H9 (cell line): ENCODE results near the gene AMBN. TPM values are rescaled to one million over a fixed set of nuclear protein-coding genes. Genes with fewer than 3 reads are reported as not detected.

Source experiments
- DNase-seq: peaks from one replicate; pipeline ENCODE4 v3.0.0-alpha.2; 2017
- H2AFZ ChIP-seq: one replicate; pipeline ENCODE4 v1.6.1; 2013; ENCODE audit warnings: mild to moderate bottlenecking, low read length, control low read depth, moderate library complexity
- H2AK5ac ChIP-seq: 2 replicates; pipeline ENCODE4 v1.6.1; 2013; ENCODE audit warnings: low read length, control low read depth, mixed read lengths; ENCODE audit not compliant: insufficient read length
- H2BK120ac ChIP-seq: one replicate; pipeline ENCODE4 v1.6.1; 2013; ENCODE audit warnings: low read depth, mild to moderate bottlenecking, low read length, control low read depth, inconsistent platforms; ENCODE audit not compliant: poor library complexity, severe bottlenecking
- H2BK12ac ChIP-seq: 2 replicates; pipeline ENCODE4 v1.6.1; 2013; ENCODE audit warnings: low read length, control low read depth, mixed read lengths, low read depth; ENCODE audit not compliant: insufficient read length
- H2BK15ac ChIP-seq: 2 replicates; pipeline ENCODE4 v1.6.1; 2013; ENCODE audit warnings: low read depth, low read length, control low read depth
- H2BK20ac ChIP-seq: one replicate; pipeline ENCODE4 v1.6.1; 2013; ENCODE audit warnings: low read depth, mild to moderate bottlenecking, low read length, control low read depth, inconsistent platforms; ENCODE audit not compliant: poor library complexity, severe bottlenecking
- H2BK5ac ChIP-seq: 2 replicates; pipeline ENCODE4 v1.6.1; 2013; ENCODE audit warnings: low read length, control low read depth, mixed read lengths; ENCODE audit not compliant: insufficient read length
- H3K14ac ChIP-seq: 2 replicates; pipeline ENCODE4 v1.6.1; 2013; ENCODE audit warnings: low read length, control low read depth; ENCODE audit not compliant: insufficient read depth
- H3K18ac ChIP-seq: 2 replicates; pipeline ENCODE4 v1.6.1; 2013; ENCODE audit warnings: low read depth, mild to moderate bottlenecking, mixed read lengths, low read length, control low read depth; ENCODE audit not compliant: insufficient read length
- H3K23ac ChIP-seq: 2 replicates; pipeline ENCODE4 v1.6.1; 2013; ENCODE audit warnings: low read length, control low read depth, mixed read lengths, low read depth; ENCODE audit not compliant: insufficient read length
- H3K23me2 ChIP-seq: 2 replicates; pipeline ENCODE4 v1.6.1; 2013; ENCODE audit warnings: low read depth, mild to moderate bottlenecking, mixed read lengths, low read length, control low read depth; ENCODE audit not compliant: insufficient read length, poor library complexity, severe bottlenecking
- H3K27ac ChIP-seq: 2 replicates; pipeline ENCODE4 v1.5.1; 2013; ENCODE audit warnings: low read length, control low read depth, mixed read lengths, low read depth; ENCODE audit not compliant: insufficient read length
- H3K27me3 ChIP-seq: 2 replicates; pipeline ENCODE4 v1.6.1; 2013; ENCODE audit warnings: low read length, control low read depth, inconsistent platforms; ENCODE audit not compliant: insufficient read depth
- H3K4ac ChIP-seq: 2 replicates; pipeline ENCODE4 v1.6.1; 2013; ENCODE audit warnings: low read depth, mild to moderate bottlenecking, control low read depth, inconsistent platforms, low read length, moderate library complexity
- H3K4me1 ChIP-seq: 2 replicates; pipeline ENCODE4 v1.6.1; 2013; ENCODE audit warnings: low read length, control low read depth, inconsistent platforms; ENCODE audit not compliant: insufficient read depth
- H3K4me2 ChIP-seq: 2 replicates; pipeline ENCODE4 v1.6.1; 2013; ENCODE audit warnings: low read length, control low read depth, mixed read lengths; ENCODE audit not compliant: insufficient read length, insufficient read depth
- H3K56ac ChIP-seq: 2 replicates; pipeline ENCODE4 v1.6.1; 2013; ENCODE audit warnings: low read depth, mild to moderate bottlenecking, mixed read lengths, low read length, control low read depth; ENCODE audit not compliant: insufficient read length
- H3K79me1 ChIP-seq: 2 replicates; pipeline ENCODE4 v1.6.1; 2013; ENCODE audit warnings: low read depth, mild to moderate bottlenecking, moderate library complexity, low read length, control low read depth, inconsistent platforms; ENCODE audit not compliant: insufficient read depth, poor library complexity, severe bottlenecking
- H3K79me2 ChIP-seq: 2 replicates; pipeline ENCODE4 v1.6.1; 2013; ENCODE audit warnings: low read length, control low read depth, inconsistent platforms; ENCODE audit not compliant: insufficient read depth
- H3K9ac ChIP-seq: 2 replicates; pipeline ENCODE4 v1.6.1; 2013; ENCODE audit warnings: low read length, control low read depth, mixed read lengths; ENCODE audit not compliant: insufficient read length; ENCODE audit errors: extremely low read depth
- H3K9me3 ChIP-seq: one replicate; pipeline ENCODE4 v1.6.1; 2013; ENCODE audit warnings: low read depth, low read length, inconsistent platforms; ENCODE audit not compliant: control insufficient read depth
- H3T11ph ChIP-seq: one replicate; pipeline ENCODE4 v1.6.1; 2013; ENCODE audit warnings: mild to moderate bottlenecking, low read length, control low read depth, inconsistent platforms
- H4K20me1 ChIP-seq: one replicate; pipeline ENCODE4 v1.6.1; 2013; ENCODE audit not compliant: control insufficient read depth, insufficient read length, insufficient read depth
- H4K5ac ChIP-seq: 2 replicates; pipeline ENCODE4 v1.6.1; 2013; ENCODE audit warnings: low read depth, mild to moderate bottlenecking, mixed read lengths, low read length, control low read depth; ENCODE audit not compliant: insufficient read length
- H4K8ac ChIP-seq: replicated peaks from 2 replicates; pipeline ENCODE4 v1.6.1; 2013; ENCODE audit warnings: low read length, control low read depth, mixed read lengths, low read depth; ENCODE audit not compliant: insufficient read length
- H4K91ac ChIP-seq: 2 replicates; pipeline ENCODE4 v1.6.1; 2013; ENCODE audit warnings: low read depth, mild to moderate bottlenecking, moderate library complexity, mixed read lengths, low read length, control low read depth; ENCODE audit not compliant: insufficient read length
- H3K27ac Mint-ChIP-seq, 3 experiments: 2 replicates in 2 of 3; 3 replicates in 1 of 3; pipeline ENCODE4 v1.8.0; 2020 to 2021; ENCODE audit warnings: mixed read lengths in 3 of 3, mild to moderate bottlenecking in 1 of 3, moderate library complexity in 1 of 3
- H3K27me3 Mint-ChIP-seq: 2 replicates; pipeline ENCODE4 v1.8.0; 2021; ENCODE audit warnings: low read depth, mild to moderate bottlenecking, moderate library complexity, mixed read lengths
- H3K36me3 Mint-ChIP-seq, 3 experiments: 2 replicates in 2 of 3; 3 replicates in 1 of 3; pipeline ENCODE4 v1.8.0; 2020 to 2021; ENCODE audit warnings: low read depth in 3 of 3, mixed read lengths in 3 of 3; ENCODE audit not compliant: insufficient read depth in 1 of 3
- H3K4me1 Mint-ChIP-seq, 2 experiments: 2 replicates each; pipeline ENCODE4 v1.8.0; 2020; ENCODE audit warnings: mixed read lengths in 2 of 2
- H3K4me3 Mint-ChIP-seq, 2 experiments: 2 replicates in 1 of 2; 3 replicates in 1 of 2; pipeline ENCODE4 v1.8.0; 2020 to 2021; ENCODE audit warnings: mild to moderate bottlenecking in 2 of 2, mixed read lengths in 2 of 2, moderate library complexity in 1 of 2
- H3K9me3 Mint-ChIP-seq, 2 experiments: 2 replicates in 1 of 2; 3 replicates in 1 of 2; pipeline ENCODE4 v1.8.0; 2020; ENCODE audit warnings: mild to moderate bottlenecking in 2 of 2, mixed read lengths in 2 of 2, moderate library complexity in 1 of 2
- CTCF ChIP-seq: fragments of 200-600 bp; sonication (generic); conservative IDR thresholded peaks from 3 replicates; pipeline ENCODE4 v1.8.0; 2021; ENCODE audit warnings: antibody characterized with exemption, mild to moderate bottlenecking
- WGBS: extraction: QIAGEN DNeasy Blood & Tissue Kit; methylation state at CpG from one replicate; pipeline ENCODE4 v1.1.7; 2013; ENCODE audit warnings: missing lambda C conversion rate, low lambda C conversion rate, mixed read lengths; ENCODE audit not compliant: insufficient read length; ENCODE audit errors: extremely low coverage; 5-methylcytosine and 5-hydroxymethylcytosine counted together
- total RNA-seq: library from RNA; stranded (reverse); gene quantifications from 2 replicates; pipeline ENCODE4 v1.2.1, GENCODE V29; 2021

AMBN gene
- total RNA-seq, 1 experiment from 2014 or later: not detected

GRCh38 chr4:70629469-70630090 lies 37.5 kb downstream of the AMBN start:
- Histone ChIP-seq H4K20me1 (no peaks in the 10 kb centered on the region), H2AK5ac (no peak overlapping the region), H3K27me3 (no peaks in the 10 kb centered on the region), H3K79me2 (no peaks in the 10 kb centered on the region), H3K4me1 (no peaks in the 10 kb centered on the region), H2BK120ac (no peak overlapping the region), H4K5ac (no peak overlapping the region), H2BK5ac (no peak overlapping the region), H3K23me2 (no peaks in the 10 kb centered on the region), H3K9ac (no peak overlapping the region), H2AFZ (no peak overlapping the region), H2BK15ac (no peak overlapping the region), H3K14ac (no peak overlapping the region), H3K79me1 (no peaks in the 10 kb centered on the region), H4K91ac (no peak overlapping the region), H3K23ac (no peak overlapping the region), H3T11ph (no peak overlapping the region), H4K8ac (no peak overlapping the region), H3K18ac (no peak overlapping the region), H3K56ac (no peak overlapping the region), H2BK12ac (no peak overlapping the region), H3K4me2 (no peak overlapping the region), H3K27ac (no peak overlapping the region), H2BK20ac (no peak overlapping the region), H3K4ac (no peak overlapping the region), H3K9me3 (no peaks in the 10 kb centered on the region)
- no peak overlapping the region for H3K27ac Mint-ChIP-seq
- TF ChIP-seq CTCF: no peak
- no peak overlapping the region for H3K4me3 Mint-ChIP-seq
- H3K9me3 Mint-ChIP-seq: no peaks in the 10 kb centered on the region
- no peaks in the 10 kb centered on the region for H3K36me3 Mint-ChIP-seq
- no peaks in the 10 kb centered on the region; the same call in 1 of the 2 replicates for H3K27me3 Mint-ChIP-seq
- WGBS: no CpG with 5 or more reads among the region's 1 CpG
- DNase-seq: no peak
- H3K4me1 Mint-ChIP-seq: no peaks in the 10 kb centered on the region
